ENCODE results near the gene GJD3. TPM values are rescaled to one million over a fixed set of nuclear protein-coding genes. Genes with fewer than 3 reads are reported as not detected.

GJD3 gene
- total and polyA plus RNA-seq, 2 experiments from 2014 or later: 1.4 TPM; not detected in 1

GRCh38 chr17:40361063-40361924 is 3.2 kb downstream of the GJD3 start:
- ATAC-seq (peak; percentile 7), DNase-seq (ENCODE audit: low spot score) (peak; percentile 58)
- Histone ChIP-seq H3K36me3 (ENCODE audit: insufficient read depth) (no peaks in the 10 kb centered on the region), H3K9me2 (ENCODE audit: insufficient read depth) (no peaks in the 10 kb centered on the region), H3K27ac (ENCODE audit: low read depth) (no peak overlapping the region), H3K79me2 (replicated peaks; ENCODE audit: insufficient read depth) (no peaks in the 10 kb centered on the region), H3K4me2 (peak overlapping the region; percentile 71), H3K4me1 (ENCODE audit: insufficient read depth) (peaks cover 22% of the 10 kb centered on the region), H3F3A (replicated peaks; ENCODE audit: low read depth) (peaks cover 12% of the 10 kb centered on the region; the same call in 1 of the 2 replicates), H2AFZ (peak overlapping the region; percentile 94), H3K4me3 (peak overlapping the region; percentile 59), H3K27me3 (ENCODE audit: insufficient read depth) (peaks cover 43% of the 10 kb centered on the region), H4K20me1 (replicated peaks; ENCODE audit: insufficient read depth) (no peaks in the 10 kb centered on the region)
- Mint-ChIP-seq H3K4me1 (peaks cover 38% of the 10 kb centered on the region), H3K9me3 (no peaks in the 10 kb centered on the region; the same call in 2 of the 3 replicates), H3K36me3 (ENCODE audit: low read depth) (no peaks in the 10 kb centered on the region), H3K4me3 (peak overlapping the region; percentile 32; the same call in 2 of the 3 replicates), H3K27me3 (ENCODE audit: insufficient read depth, low read depth, poor library complexity) (peaks cover 52% of the 10 kb centered on the region), H3K27ac (no peak overlapping the region)
- TF ChIP-seq ZNF462 (CRISPR knock-in tag; IDR thresholded peaks at IDR 0.05) (no peak), NANOG (IDR thresholded peaks at IDR 0.05; ENCODE audit: borderline replicate concordance) (no peak), EZH2 (IDR thresholded peaks at IDR 0.05; ENCODE audit: low read depth, unreplicated experiment) (no peak), CREB1 (CRISPR knock-in tag; IDR thresholded peaks at IDR 0.05; ENCODE audit: low read depth) (no peak)

- Histone ChIP-seq H3K79me2 (replicated peaks; ENCODE audit: insufficient read depth) (no peaks in the 10 kb centered on the region), H3K4me3 (no peak overlapping the region), H3F3A (replicated peaks; ENCODE audit: low read depth) (peaks cover 12% of the 10 kb centered on the region; the same call in 1 of the 2 replicates), H3K4me2 (no peak overlapping the region), H2AFZ (no peak overlapping the region), H4K20me1 (replicated peaks; ENCODE audit: insufficient read depth) (no peaks in the 10 kb centered on the region), H3K9me2 (ENCODE audit: insufficient read depth) (no peaks in the 10 kb centered on the region), H3K36me3 (ENCODE audit: insufficient read depth) (no peaks in the 10 kb centered on the region), H3K27me3 (ENCODE audit: insufficient read depth) (peaks cover 43% of the 10 kb centered on the region), H3K27ac (ENCODE audit: low read depth) (no peak overlapping the region), H3K4me1 (ENCODE audit: insufficient read depth) (peaks cover 29% of the 10 kb centered on the region)
- Mint-ChIP-seq H3K4me3 (no peak overlapping the region), H3K4me1 (peaks cover 43% of the 10 kb centered on the region), H3K27me3 (ENCODE audit: insufficient read depth, low read depth, poor library complexity) (peaks cover 56% of the 10 kb centered on the region), H3K27ac (no peak overlapping the region), H3K9me3 (no peaks in the 10 kb centered on the region; the same call in 2 of the 3 replicates), H3K36me3 (ENCODE audit: low read depth) (peaks cover 3% of the 10 kb centered on the region; the same call in 2 of the 3 replicates)
- DNase-seq (ENCODE audit: low spot score): no peak
- ATAC-seq: no peak
- TF ChIP-seq JUNB (IDR thresholded peaks at IDR 0.05; ENCODE audit: unreplicated experiment) (no peak), REST (IDR thresholded peaks at IDR 0.05; ENCODE audit: unreplicated experiment) (no peak), ZNF114 (CRISPR knock-in tag; IDR thresholded peaks at IDR 0.05) (no peak), EZH2 (IDR thresholded peaks at IDR 0.05; ENCODE audit: low read depth, unreplicated experiment) (no peak), STAT1 (IDR thresholded peaks at IDR 0.05; ENCODE audit: unreplicated experiment) (no peak), CREB1 (CRISPR knock-in tag; IDR thresholded peaks at IDR 0.05; ENCODE audit: low read depth) (no peak), POLR2AphosphoS5 (IDR thresholded peaks at IDR 0.05; ENCODE audit: low read depth) (no peak), ETS1 (IDR thresholded peaks at IDR 0.05) (no peak)
Measured at GRCh38 chr17:40360091-40360490, 4.4 kb downstream of the GJD3 start.

Measured in GM23338 (cell line).